Activated naive CD4-positive, alpha-beta T cell treated with Interleukin-2 at 50 U/mL for 16 hours (primary cell): ENCODE results near the gene DYDC1.
"Not testable (repeated sequence)": the region's sequence is repeated elsewhere in the genome, so short reads cannot be mapped to it uniquely, and the experiment has no call there.

Experiments used
- DNase-seq: peaks from one replicate; pipeline ENCODE4 v3.0.0-alpha.2; 2020

Gene DYDC1

GRCh38 chr10:80356563-80356988 lies at the start of gene DYDC1, which contains the start of gene DYDC2:
Gene DYDC1 (minus strand): TSS chr10:80356755. CDS start chr10:80352601, 4,154 bp downstream.
Gene DYDC2 (plus strand): TSS chr10:80356781. CDS start chr10:80362444, 5,663 bp downstream.
- peak; percentile 5 for DNase-seq

DNA sequence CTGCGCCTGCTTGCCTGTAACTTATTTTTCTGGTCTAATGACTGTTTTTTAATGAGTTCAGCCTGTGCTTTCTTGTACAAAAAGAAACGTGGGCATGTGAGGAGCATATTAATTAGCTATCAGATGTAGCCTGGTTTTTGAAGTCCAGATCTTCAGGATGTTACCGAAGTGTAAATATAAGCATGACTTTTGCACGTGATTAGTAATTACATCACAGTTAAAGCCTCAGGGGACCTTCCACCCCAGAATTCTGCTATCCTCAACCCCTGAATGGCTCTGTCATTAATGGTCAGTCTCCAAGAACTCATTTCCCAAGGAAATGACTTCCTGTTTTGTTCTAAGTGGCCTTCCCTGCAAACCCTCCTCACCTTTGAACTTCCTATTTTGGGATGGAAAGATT lies 49.6 kb upstream of the DYDC1 start:
- DNase-seq: no peak

- no peak for DNase-seq
These were observed 49.1 kb upstream of the DYDC1 start for GRCh38 chr10:80405626-80406025.

- DNase-seq: no peak
These were observed 48.5 kb upstream of the DYDC1 start for GRCh38 chr10:80405035-80405434.

- DNase-seq: no peak
These were observed 43.7 kb upstream of the DYDC1 start for GRCh38 chr10:80400136-80400804.

DNA sequence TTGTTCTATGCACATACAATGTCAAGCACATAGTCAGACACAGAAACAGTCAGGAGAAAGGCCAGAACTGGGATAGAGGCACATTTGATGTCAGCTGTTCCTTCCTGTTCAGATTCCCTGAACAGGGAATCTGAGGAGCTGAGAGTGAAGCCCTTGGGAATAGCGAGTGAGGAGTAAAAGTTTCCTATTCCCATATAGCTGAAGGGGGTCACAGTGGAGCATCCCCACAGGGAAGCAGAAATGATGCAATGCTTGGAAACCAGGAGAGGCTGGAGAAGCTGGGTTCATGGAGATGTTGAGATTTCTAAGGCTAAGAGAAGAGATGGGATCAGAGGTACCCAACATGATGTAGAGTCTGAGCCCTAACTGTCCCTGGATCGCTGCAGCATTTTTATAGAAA lies 40.5 kb upstream of the DYDC1 start:
- DNase-seq: no peak

DNA sequence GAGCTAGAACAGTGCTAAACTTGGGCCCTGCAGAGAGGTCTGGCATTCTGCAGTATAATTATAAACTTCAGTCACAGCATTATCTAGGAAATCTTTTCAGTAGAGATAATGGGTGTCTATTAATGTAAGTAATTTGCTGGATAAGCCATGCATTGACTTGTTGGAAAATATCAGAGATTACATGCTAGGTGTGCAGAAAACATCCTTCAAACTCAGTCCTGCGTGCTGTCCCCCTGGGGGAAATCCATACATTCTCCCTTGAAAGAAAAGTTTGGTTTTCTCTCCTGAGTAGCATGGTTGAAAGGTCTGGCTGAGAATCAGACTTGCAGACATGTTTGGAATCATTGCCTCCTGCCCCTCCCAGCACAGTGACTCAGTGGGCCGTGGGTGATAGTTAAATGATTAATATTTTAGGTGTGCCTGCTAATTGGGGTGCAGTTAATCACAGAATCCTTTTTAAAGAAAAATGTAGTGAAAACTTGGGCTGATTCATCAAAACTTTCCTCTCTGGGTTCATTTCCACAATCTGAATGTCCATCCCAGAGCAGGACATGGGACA lies 37.9 kb upstream of the DYDC1 start:
- DNase-seq: no peak

DNA sequence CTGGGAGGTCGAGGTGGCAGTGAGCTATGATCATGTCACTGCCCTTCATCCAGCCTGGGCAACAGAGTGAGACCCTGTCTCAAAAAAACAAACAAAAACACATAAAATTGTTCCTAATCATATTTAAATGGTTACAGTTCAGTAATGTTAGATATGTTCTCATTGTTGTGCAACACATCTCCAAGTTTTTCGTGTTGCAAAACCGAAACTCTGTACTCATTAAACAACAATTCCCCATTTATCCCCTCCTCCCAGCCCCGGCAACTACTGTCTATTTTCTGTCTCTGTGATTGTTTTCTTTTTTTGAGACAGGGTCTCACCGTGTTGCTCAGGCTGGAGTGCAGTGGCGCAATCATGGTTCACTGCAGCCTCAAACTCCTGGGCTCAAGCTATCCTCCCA lies 35.7 kb upstream of the DYDC1 start:
- DNase-seq: no peak

- DNase-seq: no peak
These were observed 34.2 kb upstream of the DYDC1 start for GRCh38 chr10:80390740-80391139.

DNA sequence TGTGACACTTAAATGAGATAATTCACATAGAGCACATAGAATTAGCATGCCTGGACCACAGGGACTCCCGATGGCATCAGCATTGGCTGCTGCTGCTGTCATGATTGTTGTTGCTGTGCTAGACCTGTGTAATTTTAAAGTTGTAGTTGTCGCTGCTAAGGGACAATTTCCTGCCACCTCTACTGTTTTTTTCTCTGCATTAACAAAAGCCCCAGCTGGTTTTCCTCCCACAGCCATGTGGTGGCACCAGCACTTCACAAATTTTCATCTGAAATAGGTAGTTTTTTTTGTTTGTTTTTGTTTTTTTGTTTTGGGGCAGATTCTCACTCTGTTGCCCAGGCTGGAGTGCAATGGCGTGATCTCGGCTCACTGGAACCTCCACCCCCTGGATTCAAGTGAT lies 26.4 kb upstream of the DYDC1 start:
- peak; percentile 34 for DNase-seq

- no peak for DNase-seq
These were observed 23.6 kb upstream of the DYDC1 start for GRCh38 chr10:80380185-80380584.

GRCh38 chr10:80379701-80380100 lies 23.1 kb upstream of the DYDC1 start:
- no peak for DNase-seq

DNA sequence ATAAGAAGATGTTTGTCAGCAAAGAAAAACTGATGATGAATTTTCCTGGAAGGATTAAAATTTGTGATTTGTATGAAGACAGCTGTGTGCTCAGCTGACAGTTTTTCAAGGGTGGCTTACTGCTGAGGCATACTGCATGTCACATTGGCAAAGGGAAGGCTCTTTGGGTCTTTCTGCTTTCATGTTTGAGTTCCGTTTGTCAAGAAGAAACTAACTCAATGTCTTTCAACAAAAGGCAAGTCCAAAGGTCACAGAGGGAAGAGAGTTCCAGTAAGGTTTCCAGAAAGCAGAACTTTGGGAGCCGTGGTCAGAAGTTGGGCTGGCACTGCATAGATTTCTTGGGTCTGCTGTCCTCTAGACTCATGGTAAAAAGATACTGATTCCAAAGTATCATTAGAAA lies 16.9 kb upstream of the DYDC1 start:
- no peak for DNase-seq

DNA sequence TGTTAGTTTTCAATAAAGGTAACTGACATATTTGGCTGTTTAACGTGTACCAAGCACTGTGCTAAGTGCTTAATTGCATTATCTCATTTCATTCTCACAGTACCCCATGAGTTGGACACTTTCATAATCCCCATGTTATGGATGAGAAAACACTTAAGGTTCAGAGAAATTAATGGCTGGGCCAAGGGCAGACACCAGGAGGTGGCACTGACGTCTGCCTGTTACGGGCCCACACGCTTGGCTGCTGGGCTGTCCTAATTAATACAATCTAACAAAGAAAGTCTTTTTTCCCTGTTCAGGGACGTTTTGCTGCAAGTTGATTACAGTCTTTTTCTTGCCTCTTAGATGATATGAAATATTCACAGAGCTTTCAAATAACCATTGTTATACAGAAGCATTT lies 16.1 kb upstream of the DYDC1 start:
- no peak for DNase-seq

DNA sequence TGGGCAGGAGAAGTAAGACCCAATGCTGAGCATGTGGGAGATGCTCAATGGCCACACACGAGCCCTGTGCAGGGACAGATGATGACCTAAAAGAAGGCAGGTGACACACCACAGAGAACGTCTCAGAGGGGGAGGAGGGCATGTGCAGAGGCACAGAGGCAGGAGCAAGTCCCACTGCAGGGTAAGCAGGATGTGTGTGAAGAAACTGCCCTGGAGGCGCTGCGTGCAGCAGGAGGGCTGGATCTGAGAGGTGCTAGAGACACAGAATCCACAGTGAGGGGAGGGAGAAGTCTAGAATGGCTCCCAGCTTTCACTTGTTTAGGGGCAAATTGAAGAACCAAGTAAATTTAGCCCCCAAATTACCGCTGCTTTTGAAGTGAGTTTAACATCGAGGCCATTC lies 14.9 kb upstream of the DYDC1 start:
- DNase-seq: no peak

- DNase-seq: no peak
These were observed 9.0 kb upstream of the DYDC1 start for GRCh38 chr10:80365510-80365909.

GRCh38 chr10:80359644-80360043 lies 3.1 kb upstream of the DYDC1 start:
- no peak for DNase-seq

DNA sequence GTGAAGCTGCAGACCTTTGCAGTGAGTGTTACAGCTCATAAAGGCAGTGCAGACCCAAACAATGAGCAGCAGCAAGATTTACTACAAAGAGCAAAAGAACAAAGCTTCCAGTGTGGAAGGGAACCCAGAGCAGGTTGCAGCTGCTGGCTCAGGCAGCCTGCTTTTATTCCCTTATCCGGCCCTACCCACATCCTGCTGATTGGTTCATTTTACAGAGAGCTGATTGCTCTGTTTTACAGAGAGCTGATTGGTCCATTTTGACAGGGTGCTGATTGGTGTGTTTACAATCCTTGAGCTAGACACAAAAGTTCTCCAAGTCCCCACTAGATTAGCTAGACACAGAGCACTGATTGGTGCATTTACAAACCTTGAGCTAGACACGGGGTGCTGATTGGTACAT lies 2.4 kb upstream of the DYDC1 start:
- DNase-seq: not testable (repeated sequence)

DNA sequence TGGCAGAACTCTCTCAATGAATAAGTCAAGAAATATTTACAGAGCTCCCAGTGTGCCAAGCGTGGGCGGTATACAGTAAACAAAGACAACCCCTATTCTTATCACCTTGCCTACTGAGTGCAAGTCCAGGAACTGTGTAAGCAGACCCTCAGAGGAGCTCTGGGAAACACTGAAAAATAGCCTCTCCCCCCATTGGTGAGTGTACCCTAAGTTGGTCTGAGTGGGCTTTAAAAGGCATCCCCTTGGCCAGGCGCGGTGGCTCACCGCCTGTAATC lies 1.2 kb upstream of the DYDC1 start:
- DNase-seq: no peak

DNA sequence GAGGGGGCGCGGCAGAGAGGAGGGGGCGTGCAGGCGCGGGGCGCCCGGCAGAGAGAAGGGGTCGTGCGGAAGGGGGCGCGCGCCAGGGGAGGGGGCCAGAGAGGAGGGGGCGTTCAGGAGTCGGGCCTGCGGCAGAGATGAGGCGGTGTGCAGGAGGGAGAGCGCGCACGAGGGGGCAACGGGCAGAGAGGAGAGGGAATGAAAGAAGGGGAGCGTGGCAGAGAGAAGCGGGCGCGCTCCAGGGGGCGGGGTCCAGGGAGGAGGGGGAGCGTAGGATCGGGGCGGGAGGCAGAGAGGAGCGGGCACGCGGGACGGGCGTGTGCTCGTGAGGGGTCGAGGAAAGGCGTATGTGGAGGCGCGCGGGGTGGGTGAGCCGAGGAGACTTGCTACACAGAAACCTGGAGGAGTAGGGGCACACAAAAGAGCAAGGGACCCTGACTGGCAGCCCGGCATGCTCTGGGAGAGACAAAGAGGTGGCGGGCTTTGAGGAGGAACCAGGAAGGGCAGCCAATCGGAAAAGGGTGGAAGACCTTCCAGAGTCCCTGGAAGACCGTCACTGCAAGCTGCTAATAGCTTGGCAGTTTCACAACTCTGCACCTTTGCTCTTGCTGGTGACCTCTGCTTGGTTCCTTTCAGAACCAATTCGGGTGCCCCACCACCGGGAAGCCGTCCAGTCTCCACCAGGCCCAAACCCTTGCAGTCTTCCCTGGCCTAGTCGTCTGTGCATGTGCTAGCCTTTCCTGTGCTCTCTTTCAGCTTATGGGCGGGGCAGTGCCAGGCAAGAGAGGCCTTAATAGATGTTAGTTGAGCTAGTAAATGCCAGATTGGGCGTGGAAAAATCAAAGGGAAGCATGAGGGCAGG lies 665 bp upstream of the DYDC1 start:
- DNase-seq: no peak

DNA sequence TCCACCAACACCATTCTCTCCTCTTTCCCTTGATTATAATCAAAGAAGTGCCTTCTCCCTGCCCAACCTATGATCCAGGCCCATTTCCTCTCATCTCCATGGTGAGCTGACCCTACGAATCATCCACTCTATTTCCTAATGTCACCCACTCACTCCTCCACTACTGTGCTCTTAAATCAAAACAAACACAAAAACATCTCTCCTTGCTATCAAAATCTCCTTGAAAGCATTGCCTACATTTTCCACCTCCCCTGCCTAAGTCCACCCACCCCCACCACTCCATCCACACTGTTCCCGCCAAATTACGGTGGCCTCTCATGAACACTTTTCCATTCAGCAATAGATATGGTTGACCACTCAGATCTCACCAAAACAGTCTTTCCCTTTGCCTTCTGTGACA lies 5.3 kb downstream of the DYDC1 start:
- DNase-seq: no peak

- DNase-seq: no peak
These were observed 6.3 kb downstream of the DYDC1 start for GRCh38 chr10:80350251-80350650.

DNA sequence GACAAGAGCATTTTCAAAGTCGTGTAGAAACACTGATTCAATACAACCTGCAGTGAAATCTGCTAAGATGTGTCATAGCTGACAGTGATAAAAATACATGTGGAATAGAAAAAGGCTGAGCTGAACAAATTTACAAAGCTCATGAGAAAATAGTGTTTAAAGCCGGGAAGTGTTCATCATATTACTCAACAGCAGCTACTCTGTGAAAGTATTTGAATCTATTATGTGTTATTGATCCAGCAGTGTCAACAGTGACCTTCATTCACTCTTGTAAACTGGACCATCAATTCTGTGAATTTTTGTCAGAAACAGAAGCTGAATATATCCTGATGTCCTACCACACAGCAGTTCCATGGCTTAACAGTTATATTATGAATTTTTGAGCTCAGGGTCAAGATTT lies 11.6 kb downstream of the DYDC1 start:
- DNase-seq: no peak

DNA sequence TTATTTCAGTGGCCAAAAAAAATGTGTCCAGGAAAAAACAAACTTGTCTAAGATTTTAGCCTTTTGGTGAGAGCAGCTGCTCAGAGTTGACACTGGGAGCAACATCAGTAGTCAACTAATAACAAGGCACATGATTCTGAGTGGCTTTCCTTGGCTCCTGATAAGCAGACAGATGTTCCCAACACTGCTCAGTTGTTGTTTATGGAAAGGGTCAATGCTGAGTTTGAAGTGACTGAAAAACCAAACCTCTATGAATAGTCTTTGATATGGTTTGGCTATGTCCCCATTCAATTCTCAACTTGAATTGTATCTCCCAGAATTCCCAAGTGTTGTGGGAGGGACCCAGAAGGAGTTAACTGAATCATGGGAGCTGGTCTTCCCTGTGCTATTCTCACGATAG lies 12.3 kb downstream of the DYDC1 start:
- DNase-seq: no peak
